Psoas muscle (tissue), 8 donors: Measurements from ENCODE around the gene DOCK1. TPM values are rescaled to one million over a fixed set of nuclear protein-coding genes. Genes with fewer than 3 reads are reported as not detected.

Source experiments
- ATAC-seq, 4 donors: fragments of 200-7000 bp; cut with Tn5 transposase; one replicate each; pipeline ENCODE4 v1.9.1; 2020; ENCODE audit warnings: moderate library complexity in 3 of 4, mild to moderate bottlenecking in 2 of 4
- DNase-seq, 2 donors: peaks; one replicate each; pipeline ENCODE4 v3.0.0-alpha.2; 2020
- H3K27ac ChIP-seq: fragments of 200-600 bp; one replicate; pipeline ENCODE4 v1.8.0; 2022
- H3K27me3 ChIP-seq, 3 donors: fragments of 200-600 bp in 1 of 3; one replicate each; pipeline versions ENCODE4 v1.6.1 to v1.8.0; 2013 to 2022; ENCODE audit warnings: low read length in 2 of 3, mild to moderate bottlenecking in 2 of 3, moderate library complexity in 1 of 3; ENCODE audit not compliant: insufficient read depth in 3 of 3
- H3K36me3 ChIP-seq, 2 donors: fragments of 200-600 bp in 1 of 2; one replicate each; pipeline versions ENCODE4 v1.6.1 to v1.8.0; 2013 to 2022; ENCODE audit warnings: low read depth in 1 of 2, mild to moderate bottlenecking in 1 of 2, moderate library complexity in 1 of 2; ENCODE audit not compliant: insufficient read depth in 1 of 2
- H3K4me1 ChIP-seq: fragments of 200-600 bp; one replicate; pipeline ENCODE4 v1.8.0; 2022
- H3K4me3 ChIP-seq: fragments of 200-600 bp; one replicate; pipeline ENCODE4 v1.8.0; 2022; ENCODE audit warnings: mild to moderate bottlenecking
- H3K9me3 ChIP-seq: fragments of 200-600 bp; one replicate; pipeline ENCODE4 v1.8.0; 2022
- CTCF ChIP-seq: fragments of 200-600 bp; IDR thresholded peaks from one replicate; pipeline ENCODE4 v1.8.0; 2022; ENCODE audit warnings: antibody characterized with exemption
- WGBS, 3 donors: extraction: QIAGEN DNeasy Blood & Tissue Kit; methylation state at CpG; one replicate each; pipeline versions ENCODE4 v1.1.6 to v1.1.7; 2013; 5-methylcytosine and 5-hydroxymethylcytosine counted together
- intact Hi-C, 2 donors: fragments of 100-400 bp; cut with DNase I; formaldehyde crosslinking; loops; one replicate each; pipeline versions ENCODE4 v1.11.0 to v1.14.2; 2022
- polyA plus RNA-seq, 3 donors: library from polyadenylated mRNA; stranded (reverse); fragments of 200-250 nt; gene quantifications; one replicate each; pipeline ENCODE4 v1.2.3, GENCODE V29; 2013
- total RNA-seq, 4 donors: library from RNA; stranded (reverse); fragmentation: NEBNext Ultra II Directional in 2 of 4; extraction: Animal tissue kit (Norgen Biotek cat#: 25700) in 2 of 4; gene quantifications; one replicate each; pipeline versions ENCODE4 v1.2.1 to v1.2.4, GENCODE V29; 2021 to 2023
- donor health status: healthy with polysubstance abuse.
- donor health status: DM: no; HTN: no; CAD: no; lungs with moderate emphysema.
- donor health status: Bipolar disorder and iron deficiency.
- donor health status: healthy.
- donor health status: DM: yes; HTN: yes; CAD: no.
- donor health status: DM: no; HTN: no; CAD: no.
- donor health status: DM: no; HTN: no; CAD: no.
- donor health status: DM: yes; HTN: yes; CAD: no.

Gene DOCK1
- total and polyA plus RNA-seq, 7 donors = 2.1 to 11.3 (median 5.4) TPM

GRCh38 chr10:127175357-127176110, 270.3 kb downstream of the DOCK1 start:
- no peaks in the 10 kb centered on the region for H3K9me3 ChIP-seq
- ATAC-seq = no peak
- no peak for DNase-seq
- no peak overlapping the region for H3K27ac ChIP-seq
- H3K27me3 ChIP-seq = no peaks in the 10 kb centered on the region
- H3K4me3 ChIP-seq = no peak overlapping the region
- no peaks in the 10 kb centered on the region for H3K4me1 ChIP-seq
- WGBS, 3 donors = 96% methylated on average over 40 of the region's 40 CpGs
- H3K36me3 ChIP-seq = no peaks in the 10 kb centered on the region
- TF ChIP-seq CTCF = no peak
- intact Hi-C loops = no loop called here

- no peaks in the 10 kb centered on the region for H3K27me3 ChIP-seq
- no peak for DNase-seq
- no peak for ATAC-seq
- H3K4me1 ChIP-seq = no peaks in the 10 kb centered on the region
- no peak overlapping the region for H3K4me3 ChIP-seq
- intact Hi-C loops = no loop called here
- 87 to 90% (median 89%) methylated on average over 16 of the region's 16 CpGs for WGBS, 3 donors
- no peaks in the 10 kb centered on the region for H3K36me3 ChIP-seq
- no peak overlapping the region for H3K27ac ChIP-seq
- H3K9me3 ChIP-seq = no peaks in the 10 kb centered on the region
- TF ChIP-seq CTCF = no peak
Measured at GRCh38 chr10:127176649-127177048, 271.4 kb downstream of the DOCK1 start.

- DNase-seq (no peak), ATAC-seq (no peak)
- Histone ChIP-seq H3K4me3 (no peak overlapping the region), H3K27ac (no peak overlapping the region), H3K27me3 (no peaks in the 10 kb centered on the region), H3K9me3 (no peaks in the 10 kb centered on the region), H3K4me1 (no peaks in the 10 kb centered on the region), H3K36me3 (no peaks in the 10 kb centered on the region)
- 93 to 98% (median 96%) methylated on average over 6 of the region's 6 CpGs for WGBS, 3 donors
- TF ChIP-seq CTCF = no peak
- intact Hi-C loops = no loop called here
Measured at GRCh38 chr10:127179612-127180250, 274.5 kb downstream of the DOCK1 start.

GRCh38 chr10:127182161-127182560, 276.9 kb downstream of the DOCK1 start:
- Histone ChIP-seq H3K4me3 (no peak overlapping the region), H3K27me3 (no peaks in the 10 kb centered on the region), H3K27ac (no peak overlapping the region), H3K36me3 (no peaks in the 10 kb centered on the region), H3K9me3 (no peaks in the 10 kb centered on the region), H3K4me1 (no peaks in the 10 kb centered on the region)
- intact Hi-C loops = no loop called here
- no peak for TF ChIP-seq CTCF
- ATAC-seq (no peak), DNase-seq (no peak)
- 94 to 96% (median 96%) methylated on average over 4 of the region's 4 CpGs for WGBS, 3 donors
